Measurements from ENCODE around the gene SRSF4.
"Not testable (repeated sequence)": the region's sequence is repeated elsewhere in the genome, so short reads cannot be mapped to it uniquely, and the experiment has no call there.

- not testable (repeated sequence) for TF ChIP-seq CTCF, POLR2A (IDR thresholded peaks at IDR 0.05)
Measured at GRCh38 chr1:29150346-29150745, 31.4 kb downstream of the SRSF4 start.

Data from gastroesophageal sphincter (tissue), 3 donors.